Astrocyte (in vitro differentiated cells and primary cell): ENCODE results near the gene ARID4B.

Experiments
- EZH2 ChIP-seq: IDR thresholded peaks from 2 replicates; pipeline ENCODE4 v1.6.1; 2012; ENCODE audit warnings: mild to moderate bottlenecking, low read length, inconsistent platforms; ENCODE audit not compliant: insufficient read depth
- TF ChIP-seq, protein P1 (sequence below): IDR thresholded peaks from 2 replicates; pipeline ENCODE4 v1.5.1; 2011; ENCODE audit warnings: low read depth, mild to moderate bottlenecking, inconsistent platforms, low read length, moderate library complexity; ENCODE audit not compliant: insufficient read depth

DNA sequence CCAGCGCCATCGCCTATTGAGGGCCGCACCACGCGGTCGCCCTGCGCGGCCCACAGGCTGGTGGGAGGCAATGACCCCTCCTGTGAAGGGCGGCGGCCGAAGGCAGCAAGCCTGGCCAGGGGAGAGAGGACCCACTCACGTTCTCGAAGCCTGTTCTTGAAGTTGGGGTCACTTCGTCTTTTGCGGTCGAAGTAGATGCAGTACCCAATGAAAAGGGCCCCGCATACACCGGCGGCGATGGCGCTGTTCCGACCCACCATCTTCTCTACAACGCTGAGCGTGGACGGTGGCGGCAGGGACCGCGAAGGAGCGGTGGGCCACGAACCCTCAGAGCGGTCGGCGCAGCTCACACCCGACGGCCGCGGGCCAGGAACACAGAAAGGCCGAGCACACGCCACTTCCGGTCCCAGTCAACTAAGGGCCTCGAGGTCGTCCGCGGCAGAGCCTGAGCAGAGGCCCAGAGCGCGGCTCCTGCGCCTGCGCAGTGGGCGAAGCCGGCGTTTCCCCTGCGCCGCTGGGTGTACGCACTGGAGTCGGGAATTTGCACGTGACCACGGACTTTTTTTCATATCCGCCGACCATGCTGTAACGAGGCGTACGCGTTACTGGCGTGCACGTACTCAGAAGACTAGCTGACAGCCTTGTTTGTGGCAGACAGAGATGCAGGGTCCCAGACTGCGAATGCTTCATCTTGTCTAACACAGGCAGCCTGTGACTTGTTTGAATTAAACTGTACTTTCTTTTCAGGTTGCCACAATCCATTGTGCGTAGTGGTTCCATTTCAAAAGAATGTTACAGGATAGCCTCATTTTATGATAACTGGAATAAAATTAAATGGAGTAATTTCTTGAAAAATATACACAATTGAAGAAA lies 199.3 kb downstream of the ARID4B start, which contains the start of gene TOMM20:
- TF ChIP-seq, protein P1, sequence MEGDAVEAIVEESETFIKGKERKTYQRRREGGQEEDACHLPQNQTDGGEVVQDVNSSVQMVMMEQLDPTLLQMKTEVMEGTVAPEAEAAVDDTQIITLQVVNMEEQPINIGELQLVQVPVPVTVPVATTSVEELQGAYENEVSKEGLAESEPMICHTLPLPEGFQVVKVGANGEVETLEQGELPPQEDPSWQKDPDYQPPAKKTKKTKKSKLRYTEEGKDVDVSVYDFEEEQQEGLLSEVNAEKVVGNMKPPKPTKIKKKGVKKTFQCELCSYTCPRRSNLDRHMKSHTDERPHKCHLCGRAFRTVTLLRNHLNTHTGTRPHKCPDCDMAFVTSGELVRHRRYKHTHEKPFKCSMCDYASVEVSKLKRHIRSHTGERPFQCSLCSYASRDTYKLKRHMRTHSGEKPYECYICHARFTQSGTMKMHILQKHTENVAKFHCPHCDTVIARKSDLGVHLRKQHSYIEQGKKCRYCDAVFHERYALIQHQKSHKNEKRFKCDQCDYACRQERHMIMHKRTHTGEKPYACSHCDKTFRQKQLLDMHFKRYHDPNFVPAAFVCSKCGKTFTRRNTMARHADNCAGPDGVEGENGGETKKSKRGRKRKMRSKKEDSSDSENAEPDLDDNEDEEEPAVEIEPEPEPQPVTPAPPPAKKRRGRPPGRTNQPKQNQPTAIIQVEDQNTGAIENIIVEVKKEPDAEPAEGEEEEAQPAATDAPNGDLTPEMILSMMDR = no peak
- TF ChIP-seq EZH2 = no peak
